Ishikawa (cell line): ENCODE results near the gene ZNF354C.

ENCODE experiments used
- CEBPB ChIP-seq: IDR thresholded peaks from 2 replicates; pipeline ENCODE4 v1.6.1; 2012
- CREB1 ChIP-seq: IDR thresholded peaks from 2 replicates; pipeline ENCODE4 v1.6.1; 2012; ENCODE audit warnings: low read depth
- EGR1 ChIP-seq: IDR thresholded peaks from 2 replicates; pipeline ENCODE4 v1.6.1; 2012
- EP300 ChIP-seq: IDR thresholded peaks from 2 replicates; pipeline ENCODE4 v1.6.1; 2012; ENCODE audit warnings: borderline replicate concordance
- FOXM1 ChIP-seq: IDR thresholded peaks from 2 replicates; pipeline ENCODE4 v1.6.1; 2012; ENCODE audit warnings: low read depth, borderline replicate concordance
- MAX ChIP-seq: IDR thresholded peaks from 2 replicates; pipeline ENCODE4 v1.6.1; 2012
- NFIC ChIP-seq: IDR thresholded peaks from 2 replicates; pipeline ENCODE4 v1.6.1; 2012
- RAD21 ChIP-seq: IDR thresholded peaks from 2 replicates; pipeline ENCODE4 v1.6.1; 2012; ENCODE audit warnings: low read depth
- REST ChIP-seq: IDR thresholded peaks from 2 replicates; pipeline ENCODE4 v1.6.1; 2012; ENCODE audit warnings: low read depth, mild to moderate bottlenecking
- TAF1 ChIP-seq: IDR thresholded peaks from 2 replicates; pipeline ENCODE4 v1.6.1; 2012; ENCODE audit warnings: low read depth, mild to moderate bottlenecking
- TCF12 ChIP-seq: IDR thresholded peaks from 2 replicates; pipeline ENCODE4 v1.6.1; 2012; ENCODE audit warnings: low read depth
- TEAD4 ChIP-seq: IDR thresholded peaks from 2 replicates; pipeline ENCODE4 v1.6.1; 2012
- USF1 ChIP-seq: IDR thresholded peaks from 2 replicates; pipeline ENCODE4 v1.6.1; 2012
- YY1 ChIP-seq: IDR thresholded peaks from 2 replicates; pipeline ENCODE4 v1.6.1; 2012; ENCODE audit warnings: low read depth
- ZBTB7A ChIP-seq: IDR thresholded peaks from 2 replicates; pipeline ENCODE4 v1.6.1; 2012; ENCODE audit warnings: low read depth

The ZNF354C gene

GRCh38 chr5:179127136-179128040, 67.2 kb downstream of the ZNF354C start:
- TF ChIP-seq TEAD4 = no peak
- no peak for TF ChIP-seq ZBTB7A
- no peak for TF ChIP-seq TCF12
- no peak for TF ChIP-seq FOXM1
- no peak for TF ChIP-seq RAD21
- TF ChIP-seq TAF1 = no peak
- no peak for TF ChIP-seq REST
- no peak for TF ChIP-seq EGR1
- TF ChIP-seq MAX = no peak
- TF ChIP-seq EP300 = no peak
- TF ChIP-seq CEBPB = no peak
- TF ChIP-seq YY1 = no peak
- TF ChIP-seq USF1 = no peak

- no peak for TF ChIP-seq YY1
- TF ChIP-seq RAD21 = no peak
- no peak for TF ChIP-seq TEAD4
- no peak for TF ChIP-seq CEBPB
- no peak for TF ChIP-seq NFIC
- TF ChIP-seq USF1 = no peak
- no peak for TF ChIP-seq ZBTB7A
- no peak for TF ChIP-seq MAX
- TF ChIP-seq EGR1 = no peak
- no peak for TF ChIP-seq EP300
- no peak for TF ChIP-seq CREB1
- TF ChIP-seq REST = no peak
- no peak for TF ChIP-seq TAF1
- TF ChIP-seq FOXM1 = no peak
- TF ChIP-seq TCF12 = no peak
Observed at GRCh38 chr5:179128041-179128365, 67.8 kb downstream of the ZNF354C start.

GRCh38 chr5:179128976-179129375, 68.8 kb downstream of the ZNF354C start:
- TF ChIP-seq RAD21 (no peak), ZBTB7A (no peak), YY1 (no peak)

GRCh38 chr5:179129607-179130071, 69.5 kb downstream of the ZNF354C start:
- TF ChIP-seq CEBPB (no peak), ZBTB7A (no peak), CREB1 (no peak), RAD21 (no peak), NFIC (no peak), EP300 (no peak), TEAD4 (no peak), USF1 (no peak), REST (no peak), YY1 (no peak)
